Measurements from ENCODE around the gene ETV5. TPM values are rescaled to one million over a fixed set of nuclear protein-coding genes. Genes with fewer than 3 reads are reported as not detected.
A peak's percentile ranks its signal among the peaks of the same experiment; 100 is the strongest.
"Not testable (repeated sequence)": the region's sequence is repeated elsewhere in the genome, so short reads cannot be mapped to it uniquely, and the experiment has no call there.

Gene ETV5
- total RNA-seq, 1 donor from 2014 or later = 26.1 TPM

GRCh38 chr3:186067360-186068242 lies 41.3 kb downstream of the ETV5 start:
- no peak for DNase-seq

GRCh38 chr3:186060222-186060621 lies 48.7 kb downstream of the ETV5 start:
- no peak for DNase-seq

GRCh38 chr3:186059192-186059591 lies 49.7 kb downstream of the ETV5 start:
- DNase-seq = no peak

- no peak for DNase-seq
Measured at GRCh38 chr3:186058225-186058624, 50.7 kb downstream of the ETV5 start.

GRCh38 chr3:186057594-186057993 lies 51.3 kb downstream of the ETV5 start:
- DNase-seq = no peak

GRCh38 chr3:186054792-186055352 lies 54.0 kb downstream of the ETV5 start:
- DNase-seq = no peak

GRCh38 chr3:186053954-186054791 lies 54.7 kb downstream of the ETV5 start:
- DNase-seq = peak; percentile 83

- no peak for DNase-seq
Measured at GRCh38 chr3:186052096-186052840, 56.6 kb downstream of the ETV5 start.

GRCh38 chr3:186049001-186049400 lies 59.9 kb downstream of the ETV5 start:
- no peak for DNase-seq

- no peak for DNase-seq
Measured at GRCh38 chr3:186048119-186048518, 60.8 kb downstream of the ETV5 start.

GRCh38 chr3:186046838-186047237 lies 62.1 kb downstream of the ETV5 start:
- DNase-seq = no peak

- DNase-seq = peak; percentile 77
Measured at GRCh38 chr3:186044968-186045367, 63.9 kb downstream of the ETV5 start.

- DNase-seq = no peak
Measured at GRCh38 chr3:186044427-186044826, 64.5 kb downstream of the ETV5 start.

- no peak for DNase-seq
Measured at GRCh38 chr3:186042521-186043202, 66.2 kb downstream of the ETV5 start.

- no peak for DNase-seq
Measured at GRCh38 chr3:186042036-186042435, 66.9 kb downstream of the ETV5 start.

GRCh38 chr3:186038360-186038759 lies 70.5 kb downstream of the ETV5 start:
- no peak for DNase-seq

GRCh38 chr3:186035277-186035676 lies 73.6 kb downstream of the ETV5 start:
- no peak for DNase-seq

GRCh38 chr3:186032321-186032720 lies 76.6 kb downstream of the ETV5 start:
- no peak for DNase-seq

GRCh38 chr3:186025993-186026392 lies 82.9 kb downstream of the ETV5 start:
- not testable (repeated sequence) for DNase-seq

- peak; percentile 64 for DNase-seq
Measured at GRCh38 chr3:186025161-186025560, 83.7 kb downstream of the ETV5 start.

- DNase-seq = peak; percentile 85
Measured at GRCh38 chr3:186024210-186024609, 84.7 kb downstream of the ETV5 start.

- DNase-seq = no peak
Measured at GRCh38 chr3:186022931-186023330, 86.0 kb downstream of the ETV5 start.
